HTR-8/SVneo (cell line): ENCODE results near the gene PPP1R13B.
"Not testable (repeated sequence)": the region's sequence is repeated elsewhere in the genome, so short reads cannot be mapped to it uniquely, and the experiment has no call there.

Source experiments
- DNase-seq: peaks from one replicate; pipeline ENCODE4 v3.0.0; 2011; ENCODE audit warnings: low spot score, mixed read lengths; ENCODE audit not compliant: insufficient read length
- FAIRE-seq: peaks from 2 replicates; lab custom pipeline; 2011; peaks lifted over from hg19 to GRCh38; lab: Jason Lieb, UNC

The PPP1R13B gene, protein sequence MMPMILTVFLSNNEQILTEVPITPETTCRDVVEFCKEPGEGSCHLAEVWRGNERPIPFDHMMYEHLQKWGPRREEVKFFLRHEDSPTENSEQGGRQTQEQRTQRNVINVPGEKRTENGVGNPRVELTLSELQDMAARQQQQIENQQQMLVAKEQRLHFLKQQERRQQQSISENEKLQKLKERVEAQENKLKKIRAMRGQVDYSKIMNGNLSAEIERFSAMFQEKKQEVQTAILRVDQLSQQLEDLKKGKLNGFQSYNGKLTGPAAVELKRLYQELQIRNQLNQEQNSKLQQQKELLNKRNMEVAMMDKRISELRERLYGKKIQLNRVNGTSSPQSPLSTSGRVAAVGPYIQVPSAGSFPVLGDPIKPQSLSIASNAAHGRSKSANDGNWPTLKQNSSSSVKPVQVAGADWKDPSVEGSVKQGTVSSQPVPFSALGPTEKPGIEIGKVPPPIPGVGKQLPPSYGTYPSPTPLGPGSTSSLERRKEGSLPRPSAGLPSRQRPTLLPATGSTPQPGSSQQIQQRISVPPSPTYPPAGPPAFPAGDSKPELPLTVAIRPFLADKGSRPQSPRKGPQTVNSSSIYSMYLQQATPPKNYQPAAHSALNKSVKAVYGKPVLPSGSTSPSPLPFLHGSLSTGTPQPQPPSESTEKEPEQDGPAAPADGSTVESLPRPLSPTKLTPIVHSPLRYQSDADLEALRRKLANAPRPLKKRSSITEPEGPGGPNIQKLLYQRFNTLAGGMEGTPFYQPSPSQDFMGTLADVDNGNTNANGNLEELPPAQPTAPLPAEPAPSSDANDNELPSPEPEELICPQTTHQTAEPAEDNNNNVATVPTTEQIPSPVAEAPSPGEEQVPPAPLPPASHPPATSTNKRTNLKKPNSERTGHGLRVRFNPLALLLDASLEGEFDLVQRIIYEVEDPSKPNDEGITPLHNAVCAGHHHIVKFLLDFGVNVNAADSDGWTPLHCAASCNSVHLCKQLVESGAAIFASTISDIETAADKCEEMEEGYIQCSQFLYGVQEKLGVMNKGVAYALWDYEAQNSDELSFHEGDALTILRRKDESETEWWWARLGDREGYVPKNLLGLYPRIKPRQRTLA

DNA sequence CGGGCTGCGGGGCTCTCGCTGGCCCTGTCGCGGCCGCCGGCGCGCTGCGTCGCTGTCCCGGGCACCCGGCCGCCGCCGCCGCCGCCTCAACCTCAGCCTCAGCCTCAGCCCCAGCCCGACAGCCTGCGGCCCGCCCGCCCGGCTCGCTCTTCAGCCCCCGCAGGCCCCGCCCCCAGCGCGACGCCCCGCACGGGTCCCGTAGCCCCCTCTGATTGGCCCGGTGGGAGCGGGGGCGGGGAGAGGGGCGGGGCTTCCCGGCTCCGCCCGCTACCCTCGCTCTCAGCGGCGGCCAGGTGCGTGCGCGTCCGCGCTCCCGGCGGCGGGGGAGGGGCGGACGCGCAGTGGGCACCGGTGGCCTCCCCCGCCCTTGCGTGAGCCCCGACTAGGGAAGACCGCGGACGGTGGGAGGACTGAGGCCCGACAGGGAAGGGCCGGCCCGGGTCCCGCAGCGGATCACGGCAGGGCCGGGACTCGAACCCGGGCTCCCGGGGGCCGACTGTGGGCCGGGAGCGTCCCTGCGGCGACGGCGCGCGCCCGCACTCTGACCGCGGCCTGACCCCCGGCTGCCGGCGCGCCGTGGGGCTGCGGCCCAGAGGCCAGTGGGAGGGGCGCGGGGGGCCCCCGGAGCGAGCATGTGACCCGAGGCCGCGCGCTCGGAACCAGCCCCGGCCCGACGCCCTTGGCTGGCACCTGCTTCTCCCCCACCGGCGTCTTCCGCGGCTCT lies at the start of gene PPP1R13B:
Gene PPP1R13B (minus strand): TSS at position 125 of the 724 bp plus-strand sequence. CDS start 268 bp downstream, outside the sequence.
- DNase-seq (peak; percentile 93), FAIRE-seq (peak; percentile 89)

- FAIRE-seq (peak; percentile 99), DNase-seq (no peak)
Measured at GRCh38 chr14:103896578-103896977, 49.2 kb upstream of the PPP1R13B start.

- FAIRE-seq (no peak), DNase-seq (no peak)
Measured at GRCh38 chr14:103894723-103895059, 47.3 kb upstream of the PPP1R13B start.

- no peak for FAIRE-seq
- DNase-seq, result no peak
Measured at GRCh38 chr14:103894034-103894722, 46.8 kb upstream of the PPP1R13B start.

- DNase-seq (no peak), FAIRE-seq (no peak)
Measured at GRCh38 chr14:103892247-103892646, 44.9 kb upstream of the PPP1R13B start.

DNA sequence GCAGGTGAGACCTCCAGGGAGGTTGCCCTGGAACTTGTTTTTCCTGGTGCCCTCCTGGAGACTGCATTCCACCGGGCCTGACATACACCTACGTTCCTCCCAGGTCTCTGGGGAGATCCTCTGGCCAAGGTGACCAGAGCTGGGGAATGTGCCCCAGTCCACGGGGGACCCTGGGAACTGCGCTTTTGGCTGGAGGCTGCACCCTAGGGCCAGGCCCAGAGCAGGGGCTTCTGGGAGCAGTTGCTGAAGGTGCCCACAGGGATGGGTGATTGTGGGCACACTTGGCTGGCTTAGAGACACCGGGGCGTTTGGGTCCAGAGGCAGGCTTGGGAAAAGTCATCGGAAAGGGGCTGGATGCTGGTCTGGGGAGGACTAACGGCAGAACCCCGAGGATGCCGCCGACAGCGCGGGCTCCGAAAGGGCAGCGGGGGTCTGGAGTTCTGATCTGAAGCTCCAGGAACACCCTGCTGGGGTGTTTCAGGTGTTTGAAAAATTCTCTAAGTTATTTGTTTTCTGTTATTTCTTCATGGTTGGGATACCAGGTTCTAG lies 44.4 kb upstream of the PPP1R13B start:
- DNase-seq, result no peak
- FAIRE-seq, result no peak

DNA sequence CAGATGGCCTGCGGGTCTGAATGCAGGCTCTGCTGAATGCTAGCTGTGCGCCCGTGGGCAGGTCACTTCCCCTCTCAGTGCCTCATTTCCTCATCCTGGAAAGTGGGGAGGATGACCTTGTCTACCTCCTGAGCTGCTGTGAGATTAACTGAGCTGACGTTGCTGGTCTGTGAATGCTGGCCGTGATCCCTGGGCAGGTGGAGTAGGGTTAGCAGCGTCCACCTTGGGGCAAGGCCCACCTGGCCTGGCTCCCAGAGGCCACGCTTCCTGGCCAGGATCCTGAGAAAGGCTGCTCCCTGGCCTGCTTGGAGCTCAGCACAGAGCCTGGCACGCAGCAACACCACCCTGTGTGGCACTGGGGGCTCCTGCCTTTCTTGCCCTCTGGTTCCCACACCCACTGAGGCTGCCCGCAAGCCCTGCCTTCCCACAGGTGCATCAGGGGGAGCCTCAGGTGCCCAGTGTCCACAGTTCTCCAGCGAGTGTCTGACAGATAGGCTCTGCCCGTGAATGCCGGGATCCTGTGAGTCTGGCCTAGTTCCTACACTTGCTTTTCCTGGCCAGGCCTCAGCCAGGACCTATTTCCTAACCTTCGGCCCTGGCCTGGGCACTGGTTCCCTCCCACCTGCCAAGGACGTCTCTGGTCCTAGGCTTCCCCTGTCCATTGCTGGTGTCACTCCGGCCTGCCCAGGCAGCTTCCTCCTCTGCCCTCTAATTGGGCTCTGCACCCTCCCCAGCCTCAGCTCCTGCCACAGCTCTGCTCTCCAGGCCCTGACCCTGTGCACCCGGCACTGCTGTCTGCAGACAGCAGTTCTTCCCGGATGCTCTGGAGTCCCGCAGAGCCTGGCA lies 43.7 kb upstream of the PPP1R13B start:
- DNase-seq (no peak), FAIRE-seq (no peak)

- DNase-seq (no peak), FAIRE-seq (no peak)
Measured at GRCh38 chr14:103890052-103890371, 42.6 kb upstream of the PPP1R13B start.

GRCh38 chr14:103889313-103890051 lies 42.1 kb upstream of the PPP1R13B start:
- no peak for DNase-seq
- peak; percentile 20 for FAIRE-seq

- not testable (repeated sequence) for DNase-seq, FAIRE-seq
Measured at GRCh38 chr14:103889002-103889312, 41.6 kb upstream of the PPP1R13B start.

DNA sequence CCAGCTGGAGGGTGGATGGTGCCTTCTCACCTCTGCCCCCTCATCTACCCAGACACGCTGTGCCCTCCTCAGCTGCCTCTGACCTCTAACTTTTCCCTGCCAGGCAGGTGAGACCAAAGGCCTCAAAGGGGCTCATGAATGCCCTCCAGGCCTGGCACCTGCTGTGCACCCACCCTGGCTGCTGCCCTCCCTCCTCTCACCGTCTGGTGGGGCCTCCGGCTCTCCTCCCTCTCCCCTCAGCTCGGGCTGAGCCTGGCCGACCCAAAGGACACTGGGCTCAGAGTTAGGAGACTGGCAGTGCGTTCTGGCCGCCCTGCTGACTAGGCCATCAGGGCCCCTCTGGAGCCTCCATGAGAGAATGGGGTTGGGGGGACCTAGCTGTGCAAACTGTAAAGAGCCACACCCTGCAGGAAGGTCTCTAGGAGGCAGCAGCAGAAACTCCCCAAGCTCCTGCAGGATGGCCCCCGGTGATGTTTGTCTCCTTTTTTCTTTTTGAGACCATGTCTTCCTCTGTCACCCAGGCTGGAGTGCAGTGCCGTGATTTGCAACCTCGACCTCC lies 40.3 kb upstream of the PPP1R13B start:
- FAIRE-seq, result no peak
- DNase-seq, result no peak

GRCh38 chr14:103887170-103887501 lies 39.8 kb upstream of the PPP1R13B start:
- DNase-seq (no peak), FAIRE-seq (no peak)

DNA sequence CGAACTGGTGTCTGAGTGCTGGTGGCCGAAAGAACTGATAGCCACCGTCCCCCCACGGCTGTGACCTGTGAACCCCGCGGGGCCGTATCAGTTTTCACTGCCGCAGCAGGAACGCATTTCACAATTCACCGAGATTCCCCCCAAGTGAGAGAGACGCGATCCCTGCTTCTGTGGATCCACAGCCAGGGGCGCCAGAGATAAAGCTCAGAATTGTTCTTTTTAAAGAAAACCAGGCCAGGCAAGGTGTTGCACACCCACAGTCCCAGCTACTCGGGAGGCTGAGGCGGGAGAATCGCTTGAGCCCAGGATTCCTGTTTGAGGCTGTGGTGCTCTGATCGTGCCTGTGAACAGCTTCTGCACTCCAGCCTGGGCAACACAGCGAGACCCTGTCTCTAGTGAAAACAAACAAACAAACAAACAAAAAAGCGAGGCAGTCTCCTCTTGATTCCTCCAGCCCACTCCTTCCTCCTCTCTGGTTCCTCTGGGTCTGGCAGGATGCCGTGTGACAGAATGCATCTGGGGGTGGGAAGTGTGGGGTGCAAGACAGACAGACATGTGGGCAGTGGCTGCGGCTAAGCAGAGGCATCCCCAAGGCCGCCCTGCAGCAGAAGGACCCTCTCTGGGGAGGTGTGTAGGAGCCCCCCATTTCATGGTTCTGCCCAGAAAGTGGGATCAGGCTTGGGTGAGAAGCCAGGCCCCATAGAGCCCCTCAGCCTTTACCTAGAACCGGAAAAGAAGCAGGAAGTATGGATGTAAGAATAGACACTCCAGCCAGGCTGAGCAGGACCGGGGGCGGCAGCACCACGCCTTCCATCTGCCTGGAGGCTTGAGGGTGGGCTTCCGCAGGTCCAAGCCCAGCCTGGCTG lies 39.2 kb upstream of the PPP1R13B start:
- no peak for FAIRE-seq
- DNase-seq, result no peak

DNA sequence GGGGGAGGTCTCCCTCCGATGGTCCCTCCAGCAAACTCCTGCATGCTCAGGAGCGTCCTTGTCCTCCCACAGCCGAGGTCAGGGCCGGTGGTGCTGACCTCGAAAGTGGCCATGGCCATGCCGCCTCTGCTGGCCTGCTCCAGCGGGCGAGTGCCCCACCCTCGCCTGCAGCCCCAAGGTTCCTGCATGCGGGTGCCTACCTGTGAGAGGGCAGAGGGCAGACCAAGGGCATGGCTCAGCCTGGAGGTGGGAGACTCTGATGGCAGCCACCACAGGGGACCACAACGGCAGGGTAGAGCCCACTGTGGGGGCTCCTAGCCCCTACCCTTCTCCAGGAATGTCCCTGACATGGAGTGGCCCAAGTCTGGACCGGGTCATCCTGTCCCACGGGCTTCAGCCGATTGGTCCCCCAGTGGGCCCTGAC lies 38.1 kb upstream of the PPP1R13B start:
- no peak for DNase-seq
- no peak for FAIRE-seq

DNA sequence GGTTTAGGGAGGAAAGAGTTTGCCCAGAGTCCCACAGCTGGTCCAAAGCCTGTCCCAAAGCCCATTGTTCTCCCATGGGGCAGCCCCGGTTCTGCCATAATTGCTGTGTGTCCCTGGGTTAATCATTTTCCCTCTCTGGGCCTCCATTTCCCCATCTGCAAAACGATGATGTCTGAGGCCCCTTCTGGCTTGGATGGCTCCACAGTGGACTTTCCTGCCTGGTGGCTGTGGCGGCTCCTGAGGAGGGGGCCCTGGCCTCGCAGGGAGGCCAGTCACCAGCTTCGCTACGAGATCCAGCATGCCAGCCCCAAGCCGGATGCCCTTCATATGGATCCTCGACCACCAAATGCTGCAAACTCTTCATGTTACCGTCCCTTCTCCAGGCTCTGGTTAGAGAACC lies 37.5 kb upstream of the PPP1R13B start:
- FAIRE-seq (no peak), DNase-seq (no peak)

DNA sequence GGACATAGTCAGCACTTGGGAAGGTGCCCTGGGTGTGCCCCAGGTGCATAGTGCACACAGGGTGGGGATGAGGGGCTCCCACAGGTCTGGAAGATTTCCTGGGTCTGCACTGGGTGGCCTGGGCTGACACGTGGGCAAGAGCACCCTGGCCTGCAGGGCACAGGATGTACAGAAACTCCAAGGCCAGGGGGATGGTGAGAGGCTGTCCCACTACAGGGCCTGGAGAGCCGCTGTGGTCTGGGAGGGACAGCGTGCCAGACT lies 35.8 kb upstream of the PPP1R13B start:
- DNase-seq (no peak), FAIRE-seq (no peak)
